ENCODE data around the gene USP54.

USP54 gene

GRCh38 chr10:73554721-73555120 lies 36.4 kb downstream of the USP54 start:
- Histone ChIP-seq H4K20me1 (ENCODE audit: insufficient read depth, low read length, poor library complexity, severe bottlenecking) (no peaks in the 10 kb centered on the region), H3K4me1 (ENCODE audit: insufficient read depth, low read length, poor library complexity, severe bottlenecking) (peaks cover 7% of the 10 kb centered on the region), H3K36me3 (ENCODE audit: insufficient read depth, low read length) (no peaks in the 10 kb centered on the region), H3K4me3 (ENCODE audit: low read length, poor library complexity, severe bottlenecking) (no peak overlapping the region), H3K4me2 (ENCODE audit: low read depth, low read length, poor library complexity, severe bottlenecking) (no peak overlapping the region), H3K9me3 (ENCODE audit: insufficient read depth, low read depth, low read length) (no peaks in the 10 kb centered on the region), H3F3A (ENCODE audit: low read depth) (no peaks in the 10 kb centered on the region), H3K9ac (ENCODE audit: low read depth, low read length, poor library complexity, severe bottlenecking) (no peak overlapping the region), H3K79me2 (ENCODE audit: insufficient read depth, low read length) (no peaks in the 10 kb centered on the region), H3K27me3 (ENCODE audit: insufficient read depth, low read length, poor library complexity, severe bottlenecking) (no peaks in the 10 kb centered on the region), H3K9me2 (replicated peaks; ENCODE audit: low read depth, low read length) (no peaks in the 10 kb centered on the region), H2AFZ (ENCODE audit: low read length) (no peak overlapping the region)
- TF ChIP-seq CTCF (conservative IDR thresholded peaks at IDR 0.05; ENCODE audit: low read length) (no peak), EZH2phosphoT487 (IDR thresholded peaks at IDR 0.05; ENCODE audit: borderline replicate concordance) (no peak)

- no peak overlapping the region for H3K9ac ChIP-seq (ENCODE audit: low read depth, low read length, poor library complexity, severe bottlenecking)
- no peaks in the 10 kb centered on the region for H4K20me1 ChIP-seq (ENCODE audit: insufficient read depth, low read length, poor library complexity, severe bottlenecking)
- no peaks in the 10 kb centered on the region for H3K79me2 ChIP-seq (ENCODE audit: insufficient read depth, low read length)
- H3K9me3 ChIP-seq (ENCODE audit: insufficient read depth, low read depth, low read length): no peaks in the 10 kb centered on the region
- H3K4me2 ChIP-seq (ENCODE audit: low read depth, low read length, poor library complexity, severe bottlenecking): no peak overlapping the region
- TF ChIP-seq EZH2phosphoT487 (IDR thresholded peaks at IDR 0.05; ENCODE audit: borderline replicate concordance): no peak
- TF ChIP-seq CTCF (conservative IDR thresholded peaks at IDR 0.05; ENCODE audit: low read length): no peak
- H3K9me2 ChIP-seq (replicated peaks; ENCODE audit: low read depth, low read length): no peaks in the 10 kb centered on the region
- no peaks in the 10 kb centered on the region for H3K36me3 ChIP-seq (ENCODE audit: insufficient read depth, low read length)
- H3K4me3 ChIP-seq (ENCODE audit: low read length, poor library complexity, severe bottlenecking): no peak overlapping the region
- H2AFZ ChIP-seq (ENCODE audit: low read length): no peak overlapping the region
- H3K27me3 ChIP-seq (ENCODE audit: insufficient read depth, low read length, poor library complexity, severe bottlenecking): no peaks in the 10 kb centered on the region
- H3F3A ChIP-seq (ENCODE audit: low read depth): no peaks in the 10 kb centered on the region
- peaks cover 7% of the 10 kb centered on the region for H3K4me1 ChIP-seq (ENCODE audit: insufficient read depth, low read length, poor library complexity, severe bottlenecking)
Observed at GRCh38 chr10:73553761-73554160, 37.4 kb downstream of the USP54 start.

GRCh38 chr10:73552819-73553715 lies 38.1 kb downstream of the USP54 start:
- Histone ChIP-seq H3K9me3 (ENCODE audit: insufficient read depth, low read depth, low read length) (no peaks in the 10 kb centered on the region), H3K4me3 (ENCODE audit: low read length, poor library complexity, severe bottlenecking) (no peak overlapping the region), H2AFZ (ENCODE audit: low read length) (no peak overlapping the region), H3K79me2 (ENCODE audit: insufficient read depth, low read length) (no peaks in the 10 kb centered on the region), H3K27me3 (ENCODE audit: insufficient read depth, low read length, poor library complexity, severe bottlenecking) (no peaks in the 10 kb centered on the region), H3K4me2 (ENCODE audit: low read depth, low read length, poor library complexity, severe bottlenecking) (no peak overlapping the region), H3K36me3 (ENCODE audit: insufficient read depth, low read length) (no peaks in the 10 kb centered on the region), H4K20me1 (ENCODE audit: insufficient read depth, low read length, poor library complexity, severe bottlenecking) (no peaks in the 10 kb centered on the region), H3K9ac (ENCODE audit: low read depth, low read length, poor library complexity, severe bottlenecking) (no peak overlapping the region), H3K4me1 (ENCODE audit: insufficient read depth, low read length, poor library complexity, severe bottlenecking) (peaks cover 7% of the 10 kb centered on the region), H3K9me2 (replicated peaks; ENCODE audit: low read depth, low read length) (no peaks in the 10 kb centered on the region), H3F3A (ENCODE audit: low read depth) (no peaks in the 10 kb centered on the region)
- TF ChIP-seq EZH2phosphoT487 (IDR thresholded peaks at IDR 0.05; ENCODE audit: borderline replicate concordance) (no peak), CTCF (conservative IDR thresholded peaks at IDR 0.05; ENCODE audit: low read length) (no peak)
